OCI-LY3 (cell line): ENCODE measurements around the gene GLP1R.

Source experiments
- CTCF ChIP-seq: fragments of 200-600, 300-600 bp; sonication (generic); IDR thresholded peaks from 2 replicates; pipeline ENCODE4 v1.5.1; 2014; ENCODE audit warnings: antibody characterized with exemption, low read length, low read depth
- EZH2phosphoT487 ChIP-seq: fragments of 200-600 bp; shearing (Covaris generic); IDR thresholded peaks from 2 replicates; pipeline ENCODE4 v1.6.1; 2018; ENCODE audit warnings: antibody characterized with exemption, mixed run types, low read depth

DNA sequence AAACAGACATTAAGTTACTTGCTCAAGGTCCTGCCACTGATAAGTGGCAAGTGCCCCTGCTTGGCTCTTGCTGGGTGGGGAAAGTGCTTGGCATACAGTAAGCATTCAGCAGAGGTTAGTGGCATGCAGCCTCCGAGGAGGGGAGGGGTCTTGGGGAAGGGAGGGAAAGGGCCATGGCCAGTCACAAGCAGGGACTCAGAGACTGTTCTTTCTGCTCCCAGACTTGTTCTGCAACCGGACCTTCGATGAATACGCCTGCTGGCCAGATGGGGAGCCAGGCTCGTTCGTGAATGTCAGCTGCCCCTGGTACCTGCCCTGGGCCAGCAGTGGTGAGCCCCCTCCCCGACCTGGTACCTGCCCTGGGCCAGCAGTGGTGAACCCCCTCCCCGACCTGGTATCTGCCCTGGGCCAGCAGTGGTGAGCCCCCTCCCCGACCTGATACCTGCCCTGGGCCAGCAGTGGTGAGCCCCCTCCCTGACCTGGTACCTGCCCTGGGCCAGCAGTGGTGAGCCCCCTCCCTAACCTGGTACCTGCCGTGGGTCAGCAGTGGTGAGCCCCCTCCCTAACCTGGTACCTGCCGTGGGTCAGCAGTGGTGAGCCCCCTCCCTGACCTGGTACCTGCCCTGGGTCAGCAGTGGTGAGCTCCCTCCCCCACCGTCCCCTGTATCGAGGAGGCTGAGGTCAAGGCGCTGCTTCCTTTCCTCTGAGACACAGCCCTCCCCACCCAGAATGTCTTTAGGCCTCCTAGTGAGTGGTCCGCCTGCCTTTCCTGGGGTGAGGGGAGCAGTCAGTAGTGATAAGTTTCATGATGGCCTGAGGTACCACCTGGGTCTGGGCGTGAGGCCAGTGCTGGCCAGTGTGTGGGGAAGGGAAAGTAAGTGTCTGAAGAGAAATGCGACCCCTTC lies 8.9 kb downstream of the GLP1R start:
- TF ChIP-seq CTCF = no peak
- no peak for TF ChIP-seq EZH2phosphoT487
